A549 (cell line): ENCODE data around the gene ADCK2. TPM values are rescaled to one million over a fixed set of nuclear protein-coding genes. Genes with fewer than 3 reads are reported as not detected.
"Not testable (repeated sequence)": the region's sequence is repeated elsewhere in the genome, so short reads cannot be mapped to it uniquely, and the experiment has no call there.

ENCODE experiments used
- ATAC-seq, 2 experiments: fragments of 200-7000 bp in 1 of 2; fragments of >200 bp in 1 of 2; cut with Nextera tagmentation in 1 of 2; cut with Tn5 transposase in 1 of 2; 3 replicates each; pipeline versions ENCODE4 v1.8.0 to v1.9.1; 2018 to 2020; ENCODE audit warnings: mild to moderate bottlenecking in 1 of 2, moderate library complexity in 1 of 2
- CTCF ChIA-PET: fragments of 300-600 bp; sonication (Branson Sonifier 250); formaldehyde crosslinking; extraction: SDS; loops from one replicate; lab custom pipeline; 2021; ENCODE audit warnings: antibody characterized with exemption, inconsistent platforms; lab: Yijun Ruan, JAX
- POLR2A ChIA-PET: fragments of 350-600 bp; formaldehyde crosslinking; extraction: SDS; loops from one replicate; lab custom pipeline; 2021; ENCODE audit warnings: antibody characterized with exemption, inconsistent platforms; lab: Yijun Ruan, JAX
- DNase-seq, 2 experiments: peaks; one replicate each; pipeline versions ENCODE4 v3.0.0 to v3.0.0-alpha.2; 2011 to 2016; ENCODE audit warnings: low read depth in 1 of 2, low spot score in 1 of 2
- FAIRE-seq: peaks from 2 replicates; lab custom pipeline; 2011; peaks lifted over from hg19 to GRCh38; lab: Jason Lieb, UNC
- H3K27ac ChIP-seq, 2 experiments: fragments of >200 bp; sonication (Bioruptor Twin); formaldehyde crosslinking; 3 replicates each; pipeline ENCODE4 v1.5.1; 2016 to 2017
- H3K4me1 ChIP-seq: fragments of >200 bp; sonication (Bioruptor Twin); formaldehyde crosslinking; 3 replicates; pipeline ENCODE4 v1.6.1; 2016
- H3K4me2 ChIP-seq: fragments of >200 bp; sonication (Bioruptor Twin); formaldehyde crosslinking; 3 replicates; pipeline ENCODE4 v1.6.1; 2016
- H3K4me3 ChIP-seq: fragments of >200 bp; sonication (Bioruptor Twin); formaldehyde crosslinking; 3 replicates; pipeline ENCODE4 v1.5.1; 2016
- H3K9me3 ChIP-seq: fragments of >200 bp; sonication (Bioruptor Twin); formaldehyde crosslinking; 3 replicates; pipeline ENCODE4 v1.6.1; 2016
- ATOH8 ChIP-seq: fragments of 250-450 bp; sonication (Bioruptor Pico); IDR thresholded peaks from 2 replicates; pipeline ENCODE4 v1.5.0; 2020; ENCODE audit warnings: low read depth, mild to moderate bottlenecking, moderate library complexity
- BHLHE40 ChIP-seq: IDR thresholded peaks from 2 replicates; pipeline ENCODE4 v1.6.1; 2012; ENCODE audit warnings: low read depth, low read length, inconsistent platforms
- CBX2 ChIP-seq: fragments of 200-600 bp; sonication (generic); IDR thresholded peaks from 2 replicates; pipeline ENCODE4 v1.6.1; 2016; ENCODE audit warnings: low read depth, mild to moderate bottlenecking, borderline replicate concordance
- EP300 ChIP-seq, 2 experiments: fragments of >200 bp; sonication (Bioruptor Twin); formaldehyde crosslinking; IDR thresholded peaks; 2 replicates in 1 of 2; 3 replicates in 1 of 2; pipeline ENCODE4 v1.6.1; 2016 to 2017
- ESRRA ChIP-seq: fragments of 150-350 bp; IDR thresholded peaks from 2 replicates; pipeline ENCODE4 v1.6.1; 2014; ENCODE audit warnings: mild to moderate bottlenecking, low read length, borderline replicate concordance
- FOSB ChIP-seq: fragments of 250-450 bp; sonication (Bioruptor Pico); IDR thresholded peaks from 2 replicates; pipeline ENCODE4 v1.5.0; 2020; ENCODE audit warnings: mild to moderate bottlenecking, moderate library complexity
- FOSL2 ChIP-seq, 2 experiments: fragments of 450-650 bp in 1 of 2; fragments of >200 bp in 1 of 2; sonication (Bioruptor Twin) in 1 of 2; formaldehyde crosslinking; IDR thresholded peaks; 2 replicates each; pipeline versions ENCODE4 v1.5.0 to v1.6.1; 2016 to 2020; ENCODE audit warnings: mild to moderate bottlenecking in 1 of 2, moderate library complexity in 1 of 2
- HDAC2 ChIP-seq: fragments of 200-600 bp; sonication (generic); IDR thresholded peaks from 2 replicates; pipeline ENCODE4 v1.6.1; 2016
- HEYL ChIP-seq: fragments of 250-450 bp; sonication (Bioruptor Pico); IDR thresholded peaks from 2 replicates; pipeline ENCODE4 v1.8.0; 2021; ENCODE audit warnings: mild to moderate bottlenecking, moderate library complexity
- HOXB13 ChIP-seq: fragments of 250-450 bp; sonication (Bioruptor Pico); IDR thresholded peaks from 2 replicates; pipeline ENCODE4 v1.5.0; 2020; ENCODE audit warnings: low read depth, mild to moderate bottlenecking, moderate library complexity
- HOXB5 ChIP-seq: fragments of 250-450 bp; sonication (Bioruptor Pico); IDR thresholded peaks from 2 replicates; pipeline ENCODE4 v1.5.0; 2020; ENCODE audit warnings: mild to moderate bottlenecking, moderate library complexity
- JUN ChIP-seq, 2 experiments: fragments of >200 bp; sonication (Bioruptor Twin); formaldehyde crosslinking; IDR thresholded peaks; 2 replicates in 1 of 2; 3 replicates in 1 of 2; pipeline ENCODE4 v1.6.1; 2016 to 2017
- JUNB ChIP-seq: fragments of >200 bp; sonication (Bioruptor Twin); formaldehyde crosslinking; IDR thresholded peaks from 2 replicates; pipeline ENCODE4 v1.6.1; 2016
- KDM5A ChIP-seq: fragments of 200-600 bp; sonication (generic); IDR thresholded peaks from 2 replicates; pipeline ENCODE4 v1.6.1; 2016; ENCODE audit warnings: antibody characterized with exemption, mild to moderate bottlenecking
- MAZ ChIP-seq: fragments of 150-350 bp; IDR thresholded peaks from 2 replicates; pipeline ENCODE4 v1.6.1; 2014; ENCODE audit warnings: antibody characterized with exemption, low read depth, low read length, borderline replicate concordance
- NPAS2 ChIP-seq: fragments of 250-450 bp; sonication (Bioruptor Pico); IDR thresholded peaks from 2 replicates; pipeline ENCODE4 v1.8.0; 2022; ENCODE audit warnings: mild to moderate bottlenecking, moderate library complexity, borderline replicate concordance
- PBX3 ChIP-seq: IDR thresholded peaks from 2 replicates; pipeline ENCODE4 v1.6.1; 2012
- POLR2A ChIP-seq: IDR thresholded peaks from 2 replicates; pipeline ENCODE4 v1.6.1; 2012; ENCODE audit warnings: mild to moderate bottlenecking, low read length
- POLR2AphosphoS2 ChIP-seq: conservative IDR thresholded peaks from 2 replicates; pipeline ENCODE4 v1.6.1; 2012; ENCODE audit warnings: low read length, improper control_type of control experiment, inconsistent platforms
- RAD21 ChIP-seq, 2 experiments: fragments of >200 bp in 1 of 2; sonication (Bioruptor Twin) in 1 of 2; formaldehyde crosslinking in 1 of 2; IDR thresholded peaks in 1 of 2; conservative IDR thresholded peaks in 1 of 2; 2 replicates in 1 of 2; 3 replicates in 1 of 2; pipeline ENCODE4 v1.6.1; 2012 to 2018; ENCODE audit warnings: inconsistent platforms in 1 of 2
- RARB ChIP-seq: fragments of 250-450 bp; sonication (Bioruptor Pico); IDR thresholded peaks from 2 replicates; pipeline ENCODE4 v1.8.0; 2021; ENCODE audit warnings: mild to moderate bottlenecking, moderate library complexity
- WGBS: methylation state at CpG from one replicate; pipeline ENCODE4 v1.1.6; 2017; ENCODE audit errors: missing lambda C conversion rate; 5-methylcytosine and 5-hydroxymethylcytosine counted together
- polyA plus RNA-seq, 4 experiments: library from polyadenylated mRNA; depleted of rRNA in 3 of 4; stranded (reverse); fragments of >200 nt; fragmentation: RNase III in 1 of 4; extraction: RNeasy Plus Mini Kit Qiagen cat#74134 plus additional on column Dnase treatment in 1 of 4; gene quantifications; 2 replicates in 3 of 4; 3 replicates in 1 of 4; pipeline ENCODE4 v1.2.3, GENCODE V29; 2011 to 2017
- TF ChIP-seq, protein P1 (sequence below): fragments of >200 bp; sonication (Bioruptor Twin); formaldehyde crosslinking; IDR thresholded peaks from 3 replicates; pipeline ENCODE4 v1.6.1; 2016
- TF ChIP-seq, protein P2 (sequence below): fragments of 450-650 bp; IDR thresholded peaks from 2 replicates; pipeline ENCODE4 v1.6.1; 2014; ENCODE audit warnings: antibody characterized with exemption

Gene ADCK2
- polyA plus RNA-seq, 2 of the 4 experiments (the other 2 are of a cell fraction) = 13.1 to 13.9 TPM

GRCh38 chr7:140734729-140735128, 62.0 kb downstream of the ADCK2 start:
- TF ChIP-seq HDAC2 (no peak), RARB (CRISPR knock-in tag) (no peak), NPAS2 (no peak), RAD21 (conservative IDR thresholded peaks at IDR 0.05 in 1 of 2, IDR thresholded peaks at IDR 0.05 in 1 of 2) (no peak), MAZ (no peak), KDM5A (no peak), JUNB (no peak), BHLHE40 (no peak), CBX2 (no peak), FOSL2 (IDR thresholded peaks at IDR 0.05) (no peak), FOSL2 (CRISPR knock-in tag; IDR thresholded peaks at IDR 0.05) (no peak), POLR2A (no peak), ATOH8 (no peak), ESRRA (no peak), HOXB13 (CRISPR knock-in tag) (no peak), HOXB5 (CRISPR knock-in tag) (no peak), HEYL (no peak), FOSB (CRISPR knock-in tag) (no peak)
- TF ChIP-seq, protein P1, sequence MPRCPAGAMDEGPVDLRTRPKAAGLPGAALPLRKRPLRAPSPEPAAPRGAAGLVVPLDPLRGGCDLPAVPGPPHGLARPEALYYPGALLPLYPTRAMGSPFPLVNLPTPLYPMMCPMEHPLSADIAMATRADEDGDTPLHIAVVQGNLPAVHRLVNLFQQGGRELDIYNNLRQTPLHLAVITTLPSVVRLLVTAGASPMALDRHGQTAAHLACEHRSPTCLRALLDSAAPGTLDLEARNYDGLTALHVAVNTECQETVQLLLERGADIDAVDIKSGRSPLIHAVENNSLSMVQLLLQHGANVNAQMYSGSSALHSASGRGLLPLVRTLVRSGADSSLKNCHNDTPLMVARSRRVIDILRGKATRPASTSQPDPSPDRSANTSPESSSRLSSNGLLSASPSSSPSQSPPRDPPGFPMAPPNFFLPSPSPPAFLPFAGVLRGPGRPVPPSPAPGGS = no peak
- TF ChIP-seq, protein P2, sequence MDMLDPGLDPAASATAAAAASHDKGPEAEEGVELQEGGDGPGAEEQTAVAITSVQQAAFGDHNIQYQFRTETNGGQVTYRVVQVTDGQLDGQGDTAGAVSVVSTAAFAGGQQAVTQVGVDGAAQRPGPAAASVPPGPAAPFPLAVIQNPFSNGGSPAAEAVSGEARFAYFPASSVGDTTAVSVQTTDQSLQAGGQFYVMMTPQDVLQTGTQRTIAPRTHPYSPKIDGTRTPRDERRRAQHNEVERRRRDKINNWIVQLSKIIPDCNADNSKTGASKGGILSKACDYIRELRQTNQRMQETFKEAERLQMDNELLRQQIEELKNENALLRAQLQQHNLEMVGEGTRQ = no peak
- no peaks in the 10 kb centered on the region for H3K4me1 ChIP-seq
- no peak for ATAC-seq
- no peak overlapping the region for H3K27ac ChIP-seq
- H3K4me3 ChIP-seq = no peak overlapping the region
- no peaks in the 10 kb centered on the region for H3K9me3 ChIP-seq
- ChIA-PET CTCF (interaction anchor here (1.8 kb wide), 1 partner anchor 8 kb away, joined by 9 read pairs; no protein-coding TSS in a partner anchor), POLR2A (no interaction called here)
- WGBS = 100% methylated on average over 2 of the region's 2 CpGs
- no peak for DNase-seq
- no peak overlapping the region for H3K4me2 ChIP-seq
- FAIRE-seq = no peak

DNA sequence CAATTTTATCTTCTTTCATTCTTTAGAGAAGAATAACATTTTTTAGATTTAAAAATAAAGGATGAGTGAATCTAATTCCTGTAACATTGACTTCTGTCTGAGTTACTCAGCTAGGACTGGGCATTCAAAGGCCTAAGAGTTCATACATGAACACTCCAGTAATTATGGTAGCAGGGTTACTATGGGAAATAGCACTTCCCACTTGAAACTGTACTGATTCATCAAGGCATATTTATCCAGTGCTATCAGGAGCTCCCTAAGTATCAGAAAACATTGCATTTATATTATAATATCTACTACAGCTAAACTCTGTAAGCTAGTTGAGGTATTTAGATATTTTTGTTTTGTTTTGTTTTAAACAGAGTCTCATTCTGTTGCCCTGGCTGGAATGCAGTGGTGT, 65.5 kb downstream of the ADCK2 start:
- CTCF ChIA-PET = interaction anchor here (1.4 to 1.5 kb wide), 2 partner anchors 9 to 12 kb away, joined by 3 to 8 read pairs; no protein-coding TSS in a partner anchor
- POLR2A ChIA-PET = no interaction called here

DNA sequence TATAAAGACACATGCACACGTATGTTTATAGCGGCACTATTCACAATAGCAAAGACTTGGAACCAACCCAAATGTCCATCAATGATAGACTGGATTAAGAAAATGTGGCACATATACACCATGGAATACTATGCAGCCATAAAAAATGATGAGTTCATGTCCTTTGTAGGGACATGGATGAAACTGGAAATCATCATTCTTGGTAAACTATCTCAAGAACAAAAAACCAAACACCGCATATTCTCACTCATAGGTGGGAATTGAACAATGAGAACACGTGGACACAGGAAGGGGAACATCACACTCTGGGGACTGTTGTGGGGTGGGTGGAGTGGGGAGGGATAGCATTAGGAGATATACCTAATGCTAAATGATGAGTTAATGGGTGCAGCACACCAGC, 70.5 kb downstream of the ADCK2 start:
- H3K4me1 ChIP-seq, DNase-seq, H3K27ac ChIP-seq, FAIRE-seq, ATAC-seq, POLR2A ChIA-PET, H3K4me2 ChIP-seq, H3K9me3 ChIP-seq, H3K4me3 ChIP-seq: not testable (repeated sequence)
- CTCF ChIA-PET = interaction anchor here (1.2 kb wide), 1 partner anchor 48 kb away, joined by 3 read pairs; no protein-coding TSS in a partner anchor
- 100% methylated on average over 2 of the region's 4 CpGs for WGBS

More for the DNA sequence above, 65.5 kb downstream of the ADCK2 start:
- TF ChIP-seq PBX3 (no peak), JUN (IDR thresholded peaks at IDR 0.05) (no peak), HEYL (no peak), EP300 (IDR thresholded peaks at IDR 0.05) (no peak), ATOH8 (no peak), RAD21 (conservative IDR thresholded peaks at IDR 0.05 in 1 of 2, IDR thresholded peaks at IDR 0.05 in 1 of 2) (no peak), NPAS2 (no peak), POLR2AphosphoS2 (no peak), ESRRA (no peak), POLR2A (no peak)
- TF ChIP-seq, protein P2 = no peak
- FAIRE-seq (no peak), ATAC-seq (no peak), DNase-seq (no peak)
- Histone ChIP-seq H3K4me1 (no peaks in the 10 kb centered on the region), H3K4me2 (no peak overlapping the region), H3K27ac (no peak overlapping the region), H3K9me3 (no peaks in the 10 kb centered on the region), H3K4me3 (no peak overlapping the region)
